GM21737 (cell line): ENCODE measurements around the gene COPG1.
A peak's percentile ranks its signal among the peaks of the same experiment; 100 is the strongest.
"Not testable (repeated sequence)": the region's sequence is repeated elsewhere in the genome, so short reads cannot be mapped to it uniquely, and the experiment has no call there.

Source experiments
- ATAC-seq: cut with Tn5 transposase; IDR thresholded peaks from one replicate; pipeline ENCODE4 v1.9.1; 2021; ENCODE audit warnings: mild to moderate bottlenecking, moderate library complexity; ENCODE audit not compliant: unreplicated experiment

Gene COPG1

GRCh38 chr3:129240436-129240835, 9.0 kb upstream of the COPG1 start:
- no peak for ATAC-seq

- no peak for ATAC-seq
Observed at GRCh38 chr3:129245141-129245540, 4.3 kb upstream of the COPG1 start.

GRCh38 chr3:129245641-129246306, 3.6 kb upstream of the COPG1 start:
- ATAC-seq = peak; percentile 67

- ATAC-seq = no peak
Observed at GRCh38 chr3:129246636-129247035, 2.8 kb upstream of the COPG1 start.

- ATAC-seq = no peak
Observed at GRCh38 chr3:129248286-129248979, 973 bp upstream of the COPG1 start.

- no peak for ATAC-seq
Observed at GRCh38 chr3:129252748-129253147, 3.3 kb downstream of the COPG1 start.

- ATAC-seq = no peak
Observed at GRCh38 chr3:129254536-129255230, 5.3 kb downstream of the COPG1 start.

- ATAC-seq = no peak
Observed at GRCh38 chr3:129256270-129256669, 6.9 kb downstream of the COPG1 start.

- no peak for ATAC-seq
Observed at GRCh38 chr3:129257609-129258008, 8.2 kb downstream of the COPG1 start.

GRCh38 chr3:129259612-129260477, 10.4 kb downstream of the COPG1 start:
- no peak for ATAC-seq

GRCh38 chr3:129260606-129261005, 11.2 kb downstream of the COPG1 start:
- no peak for ATAC-seq

GRCh38 chr3:129261894-129262293, 12.5 kb downstream of the COPG1 start:
- ATAC-seq = no peak

GRCh38 chr3:129263161-129263910, 13.9 kb downstream of the COPG1 start:
- no peak for ATAC-seq

GRCh38 chr3:129264994-129265393, 15.6 kb downstream of the COPG1 start:
- ATAC-seq = not testable (repeated sequence)

GRCh38 chr3:129266651-129267050, 17.2 kb downstream of the COPG1 start:
- no peak for ATAC-seq

GRCh38 chr3:129268396-129268795, 19.0 kb downstream of the COPG1 start:
- ATAC-seq = no peak

- ATAC-seq = no peak
Observed at GRCh38 chr3:129271674-129272073, 22.3 kb downstream of the COPG1 start.

GRCh38 chr3:129276385-129276784, 27.0 kb downstream of the COPG1 start:
- ATAC-seq = peak; percentile 75

- no peak for ATAC-seq
Observed at GRCh38 chr3:129277829-129278271, 28.4 kb downstream of the COPG1 start.

GRCh38 chr3:129278439-129278965, 29.1 kb downstream of the COPG1 start, which contains the start of gene HMCES:
TSS of gene HMCES (plus strand) at chr3:129278870. CDS start at chr3:129279733, 863 bp downstream.
- peak; percentile 49 for ATAC-seq
